IMR-90 (cell line): ENCODE data around the gene ERICH6B. TPM values are rescaled to one million over a fixed set of nuclear protein-coding genes. Genes with fewer than 3 reads are reported as not detected.

ENCODE experiments used
- ATAC-seq: fragments of 200-7000 bp; cut with Tn5 transposase; 2 replicates; pipeline ENCODE4 v1.9.1; 2020; ENCODE audit warnings: low read depth, mild to moderate bottlenecking, moderate library complexity
- BruUV-seq: library from RNA; stranded (reverse); fragments of 400-500 nt; replicated peaks from 2 replicates; lab custom pipeline; 2021; lab: Mats Ljungman, UMichigan
- CTCF ChIA-PET: fragments of 300-600 bp; formaldehyde crosslinking; extraction: SDS; loops from one replicate; lab custom pipeline; 2021; ENCODE audit warnings: antibody characterized with exemption; lab: Yijun Ruan, JAX
- POLR2A ChIA-PET: fragments of 300-600 bp; sonication (Branson Sonifier 250); formaldehyde crosslinking; loops from one replicate; lab custom pipeline; 2022; ENCODE audit warnings: antibody characterized with exemption; ENCODE audit not compliant: unreplicated experiment; lab: Charles Lee
- DNase-seq: peaks from one replicate; pipeline ENCODE4 v3.0.0; 2013
- H2AFZ ChIP-seq: replicated peaks from 2 replicates; pipeline ENCODE3; 2013; ENCODE audit warnings: low read length, mild to moderate bottlenecking; ENCODE audit not compliant: poor library complexity
- H2AK5ac ChIP-seq: 2 replicates; pipeline ENCODE4 v1.6.1; 2013; ENCODE audit warnings: low read depth, low read length, inconsistent platforms
- H2AK9ac ChIP-seq: replicated peaks from 2 replicates; pipeline ENCODE3; 2013; ENCODE audit warnings: mild to moderate bottlenecking, low read depth, low read length, moderate library complexity; ENCODE audit not compliant: poor library complexity
- H2BK120ac ChIP-seq: 2 replicates; pipeline ENCODE4 v1.6.1; 2013; ENCODE audit warnings: low read depth, low read length, inconsistent platforms
- H2BK15ac ChIP-seq: 3 replicates; pipeline ENCODE4 v1.6.1; 2013; ENCODE audit warnings: low read depth, low read length, inconsistent platforms
- H2BK20ac ChIP-seq: 2 replicates; pipeline ENCODE4 v1.6.1; 2013; ENCODE audit warnings: low read depth, mild to moderate bottlenecking, inconsistent platforms, low read length, moderate library complexity
- H2BK5ac ChIP-seq: 2 replicates; pipeline ENCODE4 v1.6.1; 2013; ENCODE audit warnings: mild to moderate bottlenecking, low read depth, low read length, inconsistent platforms; ENCODE audit not compliant: poor library complexity, severe bottlenecking
- H3K14ac ChIP-seq: replicated peaks from 2 replicates; pipeline ENCODE4 v1.6.1; 2013; ENCODE audit warnings: low read depth, low read length, inconsistent platforms
- H3K18ac ChIP-seq: 2 replicates; pipeline ENCODE4 v1.6.1; 2013; ENCODE audit warnings: low read depth, low read length, control low read depth
- H3K23ac ChIP-seq: 2 replicates; pipeline ENCODE4 v1.6.1; 2013; ENCODE audit warnings: low read depth, low read length, inconsistent platforms
- H3K27ac ChIP-seq: 2 replicates; pipeline ENCODE4 v1.5.1; 2013; ENCODE audit warnings: mild to moderate bottlenecking, control low read depth, low read length; ENCODE audit not compliant: insufficient read depth
- H3K27me3 ChIP-seq: 2 replicates; pipeline ENCODE4 v1.6.1; 2013; ENCODE audit warnings: low read length; ENCODE audit not compliant: control insufficient read depth, insufficient read depth
- H3K36me3 ChIP-seq: 2 replicates; pipeline ENCODE4 v1.6.1; 2013; ENCODE audit warnings: low read length, mixed read lengths; ENCODE audit not compliant: control insufficient read depth, insufficient read depth
- H3K4ac ChIP-seq: 2 replicates; pipeline ENCODE4 v1.6.1; 2013; ENCODE audit warnings: low read depth, low read length, inconsistent platforms
- H3K4me1 ChIP-seq: 2 replicates; pipeline ENCODE4 v1.6.1; 2013; ENCODE audit warnings: low read length, mixed read lengths; ENCODE audit not compliant: control insufficient read depth, insufficient read depth
- H3K4me2 ChIP-seq: 2 replicates; pipeline ENCODE4 v1.6.1; 2013; ENCODE audit warnings: low read depth, mild to moderate bottlenecking, control low read depth, low read length, moderate library complexity
- H3K4me3 ChIP-seq: 2 replicates; pipeline ENCODE4 v1.5.1; 2013; ENCODE audit warnings: low read depth, mild to moderate bottlenecking, control low read depth, low read length, moderate library complexity; ENCODE audit not compliant: insufficient read depth
- H3K56ac ChIP-seq: 2 replicates; pipeline ENCODE4 v1.6.1; 2013; ENCODE audit warnings: low read length, inconsistent platforms; ENCODE audit not compliant: insufficient read depth; ENCODE audit errors: extremely low read depth
- H3K79me1 ChIP-seq, 2 experiments: 2 replicates each; pipeline ENCODE4 v1.6.1; 2013; ENCODE audit warnings: low read length in 2 of 2, inconsistent platforms in 1 of 2, low read depth in 1 of 2
- H3K9ac ChIP-seq: 2 replicates; pipeline ENCODE4 v1.6.1; 2013; ENCODE audit warnings: low read depth, low read length, control low read depth
- H3K9me1 ChIP-seq: 2 replicates; pipeline ENCODE4 v1.6.1; 2013; ENCODE audit warnings: low read length, inconsistent platforms; ENCODE audit not compliant: insufficient read depth
- H3K9me3 ChIP-seq: 2 replicates; pipeline ENCODE4 v1.6.1; 2013; ENCODE audit warnings: low read length; ENCODE audit not compliant: control insufficient read depth, insufficient read depth
- H4K20me1 ChIP-seq: 2 replicates; pipeline ENCODE4 v1.6.1; 2013; ENCODE audit warnings: low read length, inconsistent platforms; ENCODE audit not compliant: insufficient read depth
- H4K5ac ChIP-seq: 2 replicates; pipeline ENCODE4 v1.6.1; 2013; ENCODE audit warnings: mild to moderate bottlenecking, low read depth, low read length, control low read depth
- H4K8ac ChIP-seq, 2 experiments: 2 replicates each; pipeline ENCODE4 v1.6.1; 2013; ENCODE audit warnings: low read depth in 2 of 2, low read length in 2 of 2, control low read depth in 1 of 2, inconsistent platforms in 1 of 2
- H4K91ac ChIP-seq: 2 replicates; pipeline ENCODE4 v1.6.1; 2013; ENCODE audit warnings: low read depth, low read length, inconsistent platforms; ENCODE audit not compliant: insufficient read depth
- BHLHE40 ChIP-seq: fragments of 150-350 bp; IDR thresholded peaks from 2 replicates; pipeline ENCODE4 v1.6.1; 2016; ENCODE audit warnings: mild to moderate bottlenecking, low read depth, low read length
- CEBPB ChIP-seq: IDR thresholded peaks from 2 replicates; pipeline ENCODE4 v1.6.1; 2012; ENCODE audit warnings: low read depth, low read length, improper control_type of control experiment
- CTCF ChIP-seq: conservative IDR thresholded peaks from 2 replicates; pipeline ENCODE4 v1.5.1; 2012; ENCODE audit warnings: mild to moderate bottlenecking, low read depth, low read length, improper control_type of control experiment
- FOS ChIP-seq: fragments of 150-350 bp; IDR thresholded peaks from 2 replicates; pipeline ENCODE4 v1.6.1; 2016; ENCODE audit warnings: low read depth, low read length
- MAFK ChIP-seq: IDR thresholded peaks from 2 replicates; pipeline ENCODE4 v1.6.1; 2012; ENCODE audit warnings: low read depth, low read length, improper control_type of control experiment
- NFE2L2 ChIP-seq: fragments of 150-350 bp; IDR thresholded peaks from 2 replicates; pipeline ENCODE4 v1.6.1; 2016; ENCODE audit warnings: low read depth, mild to moderate bottlenecking, low read length
- POLR2A ChIP-seq: IDR thresholded peaks from 2 replicates; pipeline ENCODE4 v1.6.1; 2012; ENCODE audit warnings: mild to moderate bottlenecking, low read depth, low read length
- RAD21 ChIP-seq: IDR thresholded peaks from 2 replicates; pipeline ENCODE4 v1.6.1; 2012; ENCODE audit warnings: low read length, improper control_type of control experiment
- RFX5 ChIP-seq: IDR thresholded peaks from 2 replicates; pipeline ENCODE4 v1.8.0; 2012; ENCODE audit warnings: low read depth, mild to moderate bottlenecking, low read length, moderate library complexity
- WGBS, 2 experiments: methylation state at CpG; one replicate each; pipeline versions ENCODE4 v1.1.5 to v1.1.7; 2013; ENCODE audit warnings: missing lambda C conversion rate in 2 of 2; ENCODE audit not compliant: insufficient read length in 1 of 2; ENCODE audit errors: extremely low coverage in 2 of 2; 5-methylcytosine and 5-hydroxymethylcytosine counted together
- dilution Hi-C: fragments of 300-500 bp; cut with HindIII; formaldehyde crosslinking; loops from one replicate; pipeline ENCODE4 v1.14.3; 2018; ENCODE audit warnings: low sequenced_read_pairs; ENCODE audit not compliant: unreplicated experiment
- in situ Hi-C: fragments of 300-500 bp; cut with MboI; formaldehyde crosslinking; loops from 3 replicates; pipeline ENCODE4 v1.14.3; 2019; ENCODE audit warnings: low sequenced_read_pairs, inconsistent platforms, mixed read lengths
- intact Hi-C: fragments of 100-400 bp; cut with micrococcal nuclease; formaldehyde crosslinking; loops from 2 replicates; pipeline ENCODE4 v1.10.0; 2022
- polyA plus RNA-seq, 3 experiments: library from polyadenylated mRNA; depleted of rRNA; stranded (reverse); fragments of >200 nt; gene quantifications; 2 replicates each; pipeline ENCODE4 v1.2.3, GENCODE V29; 2012; ENCODE audit warnings: low replicate concordance in 1 of 3
- total RNA-seq: library from RNA; depleted of rRNA; stranded (reverse); fragments of >200 nt; gene quantifications from 2 replicates; pipeline ENCODE4 v1.2.3, GENCODE V29; 2012
- TF ChIP-seq, protein P1 (sequence below): fragments of 150-350 bp; IDR thresholded peaks from 2 replicates; pipeline ENCODE4 v1.6.1; 2016; ENCODE audit warnings: low read depth, mild to moderate bottlenecking, low read length, moderate library complexity, borderline replicate concordance

The ERICH6B gene
- total and polyA plus RNA-seq, 2 of the 4 experiments (the other 2 are of a cell fraction) = not detected

DNA sequence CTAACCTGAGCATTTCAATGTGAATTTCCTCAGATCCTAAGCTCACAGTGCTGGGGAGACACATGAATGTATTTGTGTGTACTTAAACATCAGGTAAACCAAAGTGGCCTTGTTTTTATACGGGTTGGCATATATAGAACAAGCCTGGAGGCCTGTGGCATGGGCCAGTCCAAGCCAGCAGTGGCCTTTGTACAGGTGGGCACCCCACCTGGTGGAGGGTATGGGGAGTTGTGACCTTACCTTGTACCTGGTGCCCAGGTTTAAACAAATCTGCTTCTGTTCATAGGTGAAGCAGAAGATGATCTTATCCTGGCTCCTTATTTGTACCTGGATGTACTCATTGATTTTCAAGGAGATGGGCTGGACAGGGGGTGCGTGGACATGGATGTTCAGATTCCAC is 71.0 kb downstream of the ERICH6B start:
- Histone ChIP-seq H3K27ac (no peak overlapping the region), H3K4me2 (no peak overlapping the region), H4K91ac (no peak overlapping the region), H2BK15ac (no peak overlapping the region), H2BK5ac (no peak overlapping the region), H2AK5ac (no peak overlapping the region), H3K4me1 (no peaks in the 10 kb centered on the region), H2AK9ac (no peak overlapping the region), H3K9me1 (no peaks in the 10 kb centered on the region), H4K20me1 (no peaks in the 10 kb centered on the region), H3K18ac (no peak overlapping the region), H4K5ac (no peak overlapping the region), H3K36me3 (no peaks in the 10 kb centered on the region), H3K23ac (no peak overlapping the region), H3K56ac (no peak overlapping the region), H2BK20ac (no peak overlapping the region), H3K14ac (no peak overlapping the region), H2AFZ (no peak overlapping the region), H3K79me1 (no peaks in the 10 kb centered on the region), H2BK120ac (no peak overlapping the region), H4K8ac (no peak overlapping the region), H3K4ac (no peak overlapping the region), H3K9me3 (no peaks in the 10 kb centered on the region), H3K27me3 (peaks cover 19% of the 10 kb centered on the region), H3K9ac (no peak overlapping the region), H3K4me3 (no peak overlapping the region)
- dilution Hi-C loops = no loop called here
- no peak for ATAC-seq
- no TSS peak for BruUV-seq
- intact Hi-C loops = no loop called here
- in situ Hi-C loops = no loop called here
- CTCF ChIA-PET = no interaction called here
- TF ChIP-seq BHLHE40 (no peak), CEBPB (no peak), RAD21 (no peak), CTCF (no peak), FOS (no peak), NFE2L2 (no peak), RFX5 (no peak), MAFK (no peak), POLR2A (no peak)
- TF ChIP-seq, protein P1, sequence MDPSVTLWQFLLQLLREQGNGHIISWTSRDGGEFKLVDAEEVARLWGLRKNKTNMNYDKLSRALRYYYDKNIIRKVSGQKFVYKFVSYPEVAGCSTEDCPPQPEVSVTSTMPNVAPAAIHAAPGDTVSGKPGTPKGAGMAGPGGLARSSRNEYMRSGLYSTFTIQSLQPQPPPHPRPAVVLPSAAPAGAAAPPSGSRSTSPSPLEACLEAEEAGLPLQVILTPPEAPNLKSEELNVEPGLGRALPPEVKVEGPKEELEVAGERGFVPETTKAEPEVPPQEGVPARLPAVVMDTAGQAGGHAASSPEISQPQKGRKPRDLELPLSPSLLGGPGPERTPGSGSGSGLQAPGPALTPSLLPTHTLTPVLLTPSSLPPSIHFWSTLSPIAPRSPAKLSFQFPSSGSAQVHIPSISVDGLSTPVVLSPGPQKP = no peak
- POLR2A ChIA-PET = no interaction called here
- WGBS, 2 experiments = 65% methylated on average over 2 of the region's 2 CpGs; no CpG with 5 or more reads in 1 of the 2 experiments
- DNase-seq = no peak
